Neural progenitor cell (in vitro differentiated cells): Measurements from ENCODE around the gene PSMB2. TPM values are rescaled to one million over a fixed set of nuclear protein-coding genes. Genes with fewer than 3 reads are reported as not detected.

Experiments used
- DNase-seq: peaks from one replicate; pipeline ENCODE4 v3.0.0-alpha.2; 2016; ENCODE audit warnings: low spot score
- H2AFZ ChIP-seq: fragments of 200-600 bp; sonication (generic); replicated peaks from 2 replicates; pipeline ENCODE4 v1.6.1; 2016; ENCODE audit warnings: antibody characterized with exemption
- H3F3A ChIP-seq: fragments of 200-600 bp; sonication (generic); 2 replicates; pipeline ENCODE4 v1.6.1; 2016; ENCODE audit warnings: antibody characterized with exemption, low read depth
- H3K27ac ChIP-seq: fragments of 200-600 bp; sonication (generic); 2 replicates; pipeline ENCODE4 v1.5.1; 2016; ENCODE audit warnings: mild to moderate bottlenecking
- H3K27me3 ChIP-seq: fragments of 200-600 bp; sonication (generic); 2 replicates; pipeline ENCODE4 v1.6.1; 2016; ENCODE audit warnings: mild to moderate bottlenecking, moderate library complexity
- H3K36me3 ChIP-seq: fragments of 200-600 bp; sonication (generic); 2 replicates; pipeline ENCODE4 v1.5.1; 2016
- H3K4me1 ChIP-seq: fragments of 200-600 bp; sonication (generic); 2 replicates; pipeline ENCODE4 v1.6.1; 2016; ENCODE audit warnings: mixed run types
- H3K4me2 ChIP-seq: fragments of 200-600 bp; sonication (generic); 2 replicates; pipeline ENCODE4 v1.6.1; 2016
- H3K4me3 ChIP-seq: fragments of 200-600 bp; sonication (generic); 2 replicates; pipeline ENCODE4 v1.5.1; 2016
- H3K79me2 ChIP-seq: fragments of 200-600 bp; sonication (generic); 2 replicates; pipeline ENCODE4 v1.6.1; 2016; ENCODE audit warnings: low read depth
- H3K9ac ChIP-seq: fragments of 200-600 bp; sonication (generic); 2 replicates; pipeline ENCODE4 v1.6.1; 2016
- H3K9me3 ChIP-seq: fragments of 200-600 bp; sonication (generic); 2 replicates; pipeline ENCODE4 v1.5.1; 2016; ENCODE audit warnings: low read depth
- H4K20me1 ChIP-seq: fragments of 200-600 bp; sonication (generic); 2 replicates; pipeline ENCODE4 v1.6.1; 2016; ENCODE audit warnings: low read depth
- H3K27ac Mint-ChIP-seq: 3 replicates; pipeline ENCODE4 v1.8.0; 2021; ENCODE audit warnings: mixed read lengths
- H3K27me3 Mint-ChIP-seq: 2 replicates; pipeline ENCODE4 v1.8.0; 2022; ENCODE audit warnings: low read depth, mild to moderate bottlenecking, inconsistent platforms, moderate library complexity, mixed read lengths; ENCODE audit not compliant: insufficient read depth
- H3K36me3 Mint-ChIP-seq: 3 replicates; pipeline ENCODE4 v1.8.0; 2021; ENCODE audit warnings: mixed read lengths
- H3K4me1 Mint-ChIP-seq: 3 replicates; pipeline ENCODE4 v1.8.0; 2021; ENCODE audit warnings: mixed read lengths
- H3K4me3 Mint-ChIP-seq: 3 replicates; pipeline ENCODE4 v1.8.0; 2021; ENCODE audit warnings: mild to moderate bottlenecking, moderate library complexity, mixed read lengths
- H3K9me3 Mint-ChIP-seq: 3 replicates; pipeline ENCODE4 v1.8.0; 2020; ENCODE audit warnings: mixed read lengths
- CTCF ChIP-seq: fragments of 200-600 bp; sonication (generic); IDR thresholded peaks from 2 replicates; pipeline ENCODE4 v1.5.1; 2017; ENCODE audit warnings: antibody characterized with exemption, mild to moderate bottlenecking
- EZH2 ChIP-seq: fragments of 200-600 bp; sonication (generic); IDR thresholded peaks from 2 replicates; pipeline ENCODE4 v1.6.1; 2017; ENCODE audit warnings: antibody characterized with exemption, mild to moderate bottlenecking, moderate library complexity
- EZH2phosphoT487 ChIP-seq: fragments of 200-600 bp; sonication (generic); IDR thresholded peaks from 2 replicates; pipeline ENCODE4 v1.6.1; 2017; ENCODE audit warnings: antibody characterized with exemption
- total RNA-seq: library from RNA; depleted of rRNA; stranded (reverse); fragments of >200 nt; gene quantifications from 2 replicates; pipeline ENCODE4 v1.2.3, GENCODE V29; 2015; ENCODE audit warnings: low replicate concordance

The PSMB2 gene
- total RNA-seq, 1 donor from 2014 or later = 29.7 TPM

- H3K79me2 ChIP-seq = peaks cover 57% of the 10 kb centered on the region
- Mint-ChIP-seq H3K36me3 (peaks cover 10% of the 10 kb centered on the region), H3K4me3 (peak overlapping the region; percentile 100), H3K9me3 (no peaks in the 10 kb centered on the region), H3K4me1 (peaks cover 22% of the 10 kb centered on the region), H3K27ac (peak overlapping the region; percentile 37), H3K27me3 (peaks cover 17% of the 10 kb centered on the region)
- no peak for DNase-seq
- H3K4me2 ChIP-seq = peak overlapping the region; percentile 91
- peak overlapping the region; percentile 84 for H3K4me3 ChIP-seq
- H3F3A ChIP-seq = peaks cover 12% of the 10 kb centered on the region
- peaks cover 31% of the 10 kb centered on the region for H4K20me1 ChIP-seq
- peak overlapping the region; percentile 73 for H3K27ac ChIP-seq
- no peaks in the 10 kb centered on the region for H3K9me3 ChIP-seq
- peaks cover 20% of the 10 kb centered on the region for H3K27me3 ChIP-seq
- TF ChIP-seq CTCF = no peak
- no peak for TF ChIP-seq EZH2phosphoT487
- TF ChIP-seq EZH2 = no peak
- peaks cover 6% of the 10 kb centered on the region for H3K4me1 ChIP-seq
- H3K36me3 ChIP-seq = no peaks in the 10 kb centered on the region
- H3K9ac ChIP-seq = peak overlapping the region; percentile 96
- H2AFZ ChIP-seq = peak overlapping the region; percentile 90
These were observed 720 bp downstream of the PSMB2 start for GRCh38 chr1:35640380-35641232.

GRCh38 chr1:35637401-35637809 is 3.9 kb downstream of the PSMB2 start:
- Histone ChIP-seq H3K27me3 (no peaks in the 10 kb centered on the region), H3K4me3 (no peak overlapping the region), H3F3A (peaks cover 10% of the 10 kb centered on the region), H3K4me2 (no peak overlapping the region), H3K4me1 (peaks cover 6% of the 10 kb centered on the region), H3K9ac (peak overlapping the region; percentile 40), H2AFZ (no peak overlapping the region), H3K9me3 (no peaks in the 10 kb centered on the region), H3K27ac (peak overlapping the region; percentile 1), H4K20me1 (peaks cover 31% of the 10 kb centered on the region), H3K79me2 (peaks cover 63% of the 10 kb centered on the region), H3K36me3 (peaks cover 9% of the 10 kb centered on the region)
- Mint-ChIP-seq H3K4me1 (peaks cover 22% of the 10 kb centered on the region), H3K27ac (no peak overlapping the region), H3K4me3 (no peak overlapping the region), H3K9me3 (no peaks in the 10 kb centered on the region), H3K36me3 (peaks cover 13% of the 10 kb centered on the region), H3K27me3 (peaks cover 5% of the 10 kb centered on the region)
- DNase-seq = no peak
- TF ChIP-seq EZH2 = no peak
- TF ChIP-seq CTCF = no peak

GRCh38 chr1:35633547-35633946 is 7.8 kb downstream of the PSMB2 start:
- Histone ChIP-seq H4K20me1 (peaks cover 30% of the 10 kb centered on the region), H3K79me2 (peaks cover 39% of the 10 kb centered on the region), H3K4me3 (no peak overlapping the region), H3K36me3 (peaks cover 20% of the 10 kb centered on the region), H3K27me3 (no peaks in the 10 kb centered on the region), H3K4me2 (no peak overlapping the region), H3K9ac (no peak overlapping the region), H3K27ac (no peak overlapping the region), H2AFZ (no peak overlapping the region), H3K9me3 (no peaks in the 10 kb centered on the region), H3F3A (no peaks in the 10 kb centered on the region), H3K4me1 (no peaks in the 10 kb centered on the region)
- TF ChIP-seq EZH2 (no peak), EZH2phosphoT487 (no peak), CTCF (no peak)
- no peak overlapping the region for H3K27ac Mint-ChIP-seq
- no peak overlapping the region for H3K4me3 Mint-ChIP-seq
- peaks cover 2% of the 10 kb centered on the region for H3K27me3 Mint-ChIP-seq
- H3K36me3 Mint-ChIP-seq = peaks cover 20% of the 10 kb centered on the region
- H3K9me3 Mint-ChIP-seq = no peaks in the 10 kb centered on the region
- no peak for DNase-seq
- H3K4me1 Mint-ChIP-seq = peaks cover 6% of the 10 kb centered on the region
